Gastrocnemius medialis (tissue), 4 donors: ENCODE data around the gene RALGAPB. TPM values are rescaled to one million over a fixed set of nuclear protein-coding genes. Genes with fewer than 3 reads are reported as not detected.

ENCODE experiments used
- ATAC-seq, 2 donors: fragments of 150-250 bp; one replicate each; pipeline ENCODE4 v1.9.1; 2016
- DNase-seq, 2 donors: peaks; one replicate each; pipeline ENCODE4 v3.0.0-alpha.2; 2019
- H3K27ac ChIP-seq, 4 donors: fragments of 200-600 bp; sonication (generic); 1 replicate in 1 of 4; 2 replicates in 3 of 4; pipeline ENCODE4 v1.5.1; 2016 to 2018; ENCODE audit warnings: mild to moderate bottlenecking in 2 of 4, moderate library complexity in 1 of 4
- H3K27me3 ChIP-seq, 3 donors: fragments of 200-600 bp; sonication (generic) in 2 of 3; 1 replicate in 1 of 3; 2 replicates in 2 of 3; pipeline versions ENCODE4 v1.5.1 to v1.6.0; 2016 to 2019; ENCODE audit warnings: mild to moderate bottlenecking in 1 of 3, moderate library complexity in 1 of 3
- H3K36me3 ChIP-seq, 2 donors: fragments of 200-600 bp; sonication (generic) in 1 of 2; one replicate each; pipeline ENCODE4 v1.5.1; 2017 to 2018
- H3K4me1 ChIP-seq, 2 donors: fragments of 200-600 bp; sonication (generic) in 1 of 2; one replicate each; pipeline ENCODE4 v1.5.1; 2016 to 2017; ENCODE audit warnings: mild to moderate bottlenecking in 2 of 2
- H3K4me3 ChIP-seq, 4 donors: fragments of 200-600 bp; sonication (generic) in 3 of 4; 1 replicate in 1 of 4; 2 replicates in 3 of 4; pipeline ENCODE4 v1.5.1; 2016 to 2019; ENCODE audit warnings: mild to moderate bottlenecking in 2 of 4
- H3K9me3 ChIP-seq, 3 donors: fragments of 200-600 bp; sonication (generic) in 2 of 3; 1 replicate in 1 of 3; 2 replicates in 2 of 3; pipeline ENCODE4 v1.5.1; 2016 to 2019
- POLR2A ChIP-seq, 2 donors: fragments of 450-650 bp; IDR thresholded peaks; one replicate each; pipeline ENCODE4 v1.6.1; 2017; ENCODE audit warnings: antibody characterized with exemption in 2 of 2, mild to moderate bottlenecking in 2 of 2, moderate library complexity in 2 of 2
- in situ Hi-C, 4 donors: fragments of 200-750 bp; cut with MboI; loops; one replicate each; pipeline versions ENCODE4 v1.15.0 to v1.8.0; 2017; ENCODE audit warnings: low sequenced_read_pairs in 4 of 4
- intact Hi-C: fragments of 100-400 bp; cut with DNase I; formaldehyde crosslinking; loops from one replicate; pipeline ENCODE4 v1.15.1; 2023; ENCODE audit warnings: low total_unique reads
- total RNA-seq, 4 donors: library from RNA; depleted of rRNA; stranded (reverse); fragments of >200 nt; gene quantifications; one replicate each; pipeline versions ENCODE4 v1.1.0 to v1.2.3, GENCODE V29; 2016
- TF ChIP-seq, protein P1 (sequence below), 5 experiments: fragments of 450-650 bp in 3 of 5; fragments of 200-600 bp in 2 of 5; sonication (generic) in 2 of 5; IDR thresholded peaks in 4 of 5; conservative IDR thresholded peaks in 1 of 5; 1 replicate in 4 of 5; 2 replicates in 1 of 5; pipeline ENCODE4 v1.5.1; 2016 to 2019; ENCODE audit warnings: antibody characterized with exemption in 5 of 5, mild to moderate bottlenecking in 3 of 5, moderate library complexity in 3 of 5

Gene RALGAPB
- total RNA-seq, 4 donors from 2014 or later, result 23.2 to 28.8 (median 26.0) TPM

GRCh38 chr20:38538789-38539188 is 66.1 kb downstream of the RALGAPB start:
- no peak for DNase-seq
- H3K4me1 ChIP-seq, result no peaks in the 10 kb centered on the region
- ATAC-seq, result no peak
- intact Hi-C loops (no loop called here), in situ Hi-C loops (no loop called here)
- H3K9me3 ChIP-seq, result no peaks in the 10 kb centered on the region
- peaks cover 0 to 98% of the 10 kb centered on the region in 2 donors for H3K36me3 ChIP-seq
- TF ChIP-seq POLR2A (IDR thresholded peaks at IDR 0.05), result no peak
- TF ChIP-seq, protein P1, sequence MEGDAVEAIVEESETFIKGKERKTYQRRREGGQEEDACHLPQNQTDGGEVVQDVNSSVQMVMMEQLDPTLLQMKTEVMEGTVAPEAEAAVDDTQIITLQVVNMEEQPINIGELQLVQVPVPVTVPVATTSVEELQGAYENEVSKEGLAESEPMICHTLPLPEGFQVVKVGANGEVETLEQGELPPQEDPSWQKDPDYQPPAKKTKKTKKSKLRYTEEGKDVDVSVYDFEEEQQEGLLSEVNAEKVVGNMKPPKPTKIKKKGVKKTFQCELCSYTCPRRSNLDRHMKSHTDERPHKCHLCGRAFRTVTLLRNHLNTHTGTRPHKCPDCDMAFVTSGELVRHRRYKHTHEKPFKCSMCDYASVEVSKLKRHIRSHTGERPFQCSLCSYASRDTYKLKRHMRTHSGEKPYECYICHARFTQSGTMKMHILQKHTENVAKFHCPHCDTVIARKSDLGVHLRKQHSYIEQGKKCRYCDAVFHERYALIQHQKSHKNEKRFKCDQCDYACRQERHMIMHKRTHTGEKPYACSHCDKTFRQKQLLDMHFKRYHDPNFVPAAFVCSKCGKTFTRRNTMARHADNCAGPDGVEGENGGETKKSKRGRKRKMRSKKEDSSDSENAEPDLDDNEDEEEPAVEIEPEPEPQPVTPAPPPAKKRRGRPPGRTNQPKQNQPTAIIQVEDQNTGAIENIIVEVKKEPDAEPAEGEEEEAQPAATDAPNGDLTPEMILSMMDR (IDR thresholded peaks at IDR 0.05 in 4 of 5, conservative IDR thresholded peaks at IDR 0.05 in 1 of 5), result no peak
- H3K27ac ChIP-seq, result no peak overlapping the region
- no peaks in the 10 kb centered on the region for H3K27me3 ChIP-seq
- H3K4me3 ChIP-seq, result no peak overlapping the region

DNA sequence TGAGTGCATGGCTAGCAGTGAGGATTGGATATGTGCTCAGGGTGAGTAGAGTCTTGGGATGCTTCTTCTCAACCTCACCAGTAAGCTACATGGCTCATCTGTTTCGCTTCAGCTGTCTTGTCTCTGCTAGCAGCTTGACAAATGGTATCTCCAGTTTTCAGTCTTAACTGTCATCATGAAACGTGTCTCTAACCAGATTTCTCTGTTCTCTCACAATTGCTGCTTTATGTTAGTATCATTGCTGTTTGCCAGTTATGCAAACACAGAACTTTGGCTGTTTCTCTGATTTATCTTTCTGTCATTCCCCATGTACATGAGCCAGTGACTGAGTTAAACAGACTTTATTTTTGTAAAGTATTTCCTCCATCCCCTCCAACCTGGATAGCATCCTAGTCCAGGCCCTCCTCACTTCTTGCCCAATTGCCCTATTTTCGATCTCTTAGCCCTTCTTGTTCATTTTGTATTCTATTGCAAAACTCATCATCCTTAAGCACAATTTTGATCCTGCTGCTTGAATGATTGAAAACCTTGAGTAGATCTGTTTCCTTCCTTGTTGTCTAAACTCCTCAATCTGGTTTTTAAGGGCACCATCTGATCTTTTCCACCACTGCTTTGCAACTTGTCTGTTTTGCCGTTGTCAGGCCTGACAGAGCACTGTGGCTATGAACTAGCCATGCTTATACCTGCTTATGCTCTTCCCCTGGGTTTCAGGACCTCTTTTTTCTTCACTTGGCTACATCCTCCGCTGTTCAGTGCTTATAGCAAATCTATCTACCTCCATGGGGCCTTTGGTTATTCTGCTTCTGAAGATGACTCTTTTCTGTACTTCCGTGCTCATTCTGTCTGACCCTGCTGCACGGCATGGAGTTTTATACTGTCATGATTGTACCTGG is 70.6 kb downstream of the RALGAPB start:
- ATAC-seq (no peak), DNase-seq (no peak)
- Histone ChIP-seq H3K9me3 (no peaks in the 10 kb centered on the region), H3K4me1 (no peaks in the 10 kb centered on the region), H3K4me3 (no peak overlapping the region), H3K36me3 (peaks cover 0 to 94% of the 10 kb centered on the region in 2 donors), H3K27ac (no peak overlapping the region), H3K27me3 (no peaks in the 10 kb centered on the region)
- no peak for TF ChIP-seq POLR2A (IDR thresholded peaks at IDR 0.05)
- TF ChIP-seq, protein P1 (IDR thresholded peaks at IDR 0.05 in 4 of 5, conservative IDR thresholded peaks at IDR 0.05 in 1 of 5), result no peak
- intact Hi-C loops, result no loop called here
- in situ Hi-C loops, result no loop called here

DNA sequence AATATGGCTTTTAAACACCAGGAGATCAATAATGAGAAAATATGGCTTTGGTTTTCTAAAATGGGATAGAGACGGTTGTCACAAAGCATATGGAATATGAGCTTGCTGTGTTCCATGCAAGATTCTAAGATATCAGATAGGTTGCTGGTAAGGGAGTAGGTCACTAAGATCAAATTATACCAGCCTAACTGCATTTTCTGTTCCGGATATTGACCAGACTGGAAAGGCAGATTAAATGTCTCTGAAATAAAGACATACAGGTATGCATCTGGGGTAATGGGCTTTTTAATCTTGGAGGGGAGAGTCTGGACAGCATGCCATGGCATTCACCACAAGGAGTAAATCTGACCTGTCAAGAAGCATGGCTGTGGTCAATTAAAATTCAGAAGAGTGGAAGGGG is 73.1 kb downstream of the RALGAPB start:
- Histone ChIP-seq H3K27me3 (no peaks in the 10 kb centered on the region), H3K4me1 (no peaks in the 10 kb centered on the region), H3K36me3 (peaks cover 0 to 93% of the 10 kb centered on the region in 2 donors), H3K9me3 (no peaks in the 10 kb centered on the region), H3K4me3 (no peak overlapping the region), H3K27ac (no peak overlapping the region)
- DNase-seq (no peak), ATAC-seq (no peak)
- TF ChIP-seq POLR2A (IDR thresholded peaks at IDR 0.05), result no peak
- TF ChIP-seq, protein P1 (IDR thresholded peaks at IDR 0.05 in 4 of 5, conservative IDR thresholded peaks at IDR 0.05 in 1 of 5), result no peak
- in situ Hi-C loops, result no loop called here
- intact Hi-C loops, result no loop called here

DNA sequence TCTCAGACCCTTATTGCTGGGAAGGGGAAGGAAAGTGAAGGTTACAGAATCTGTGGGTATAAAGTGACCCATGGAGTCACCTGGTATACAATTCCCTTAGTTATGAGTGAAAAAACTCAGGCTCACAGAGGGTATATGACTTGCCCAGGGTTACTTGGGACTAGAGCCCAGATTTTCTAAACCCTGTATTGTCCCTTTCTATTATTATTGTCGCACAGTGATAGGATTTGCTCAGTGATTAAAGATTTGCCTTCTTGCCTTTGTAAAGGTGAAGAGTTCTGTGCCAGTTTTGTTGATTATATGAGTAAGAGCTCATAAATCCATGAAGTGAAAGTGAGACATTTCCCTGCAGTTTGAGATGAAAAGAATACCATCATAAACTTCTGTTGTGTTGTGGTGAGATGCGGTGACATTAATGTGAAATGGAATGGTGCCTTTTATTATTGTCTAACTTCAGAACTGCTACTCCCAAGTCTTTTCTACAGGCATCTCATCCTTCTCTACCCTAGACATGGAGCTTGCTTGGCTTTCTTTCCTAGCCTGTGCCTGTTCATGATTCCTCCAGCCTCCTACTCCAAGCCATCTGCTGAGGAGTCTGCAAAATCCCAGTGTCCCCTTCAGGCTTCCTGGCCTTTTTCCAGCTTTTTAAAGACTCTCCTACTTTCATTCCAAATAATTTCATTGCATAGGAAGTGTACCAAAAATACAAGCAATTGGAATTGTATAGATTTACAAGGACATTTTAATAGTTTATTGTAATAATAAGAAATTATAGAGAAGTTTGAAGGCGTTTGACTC is 74.8 kb downstream of the RALGAPB start:
- in situ Hi-C loops (no loop called here), intact Hi-C loops (no loop called here)
- DNase-seq (no peak), ATAC-seq (no peak)
- Histone ChIP-seq H3K27ac (no peak overlapping the region), H3K36me3 (peaks cover 0 to 90% of the 10 kb centered on the region in 2 donors), H3K9me3 (no peaks in the 10 kb centered on the region), H3K27me3 (no peaks in the 10 kb centered on the region), H3K4me1 (no peaks in the 10 kb centered on the region), H3K4me3 (no peak overlapping the region)
- TF ChIP-seq POLR2A (IDR thresholded peaks at IDR 0.05), result no peak
- TF ChIP-seq, protein P1 (IDR thresholded peaks at IDR 0.05 in 4 of 5, conservative IDR thresholded peaks at IDR 0.05 in 1 of 5), result no peak
